Activated naive CD4-positive, alpha-beta T cell treated with anti-CD3 and anti-CD28 coated beads, Interleukin-2, amount 50 U/mL, for 24 hours (primary cell): ENCODE measurements around the gene ZDHHC22.

ENCODE experiments used
- H3K27ac Mint-ChIP-seq: one replicate; pipeline ENCODE4 v1.8.0; 2021; ENCODE audit warnings: mild to moderate bottlenecking, mixed read lengths
- H3K27me3 Mint-ChIP-seq: one replicate; pipeline ENCODE4 v1.8.0; 2021; ENCODE audit warnings: mixed read lengths
- H3K36me3 Mint-ChIP-seq: one replicate; pipeline ENCODE4 v1.8.0; 2021; ENCODE audit warnings: mixed read lengths
- H3K4me1 Mint-ChIP-seq: one replicate; pipeline ENCODE4 v1.8.0; 2021; ENCODE audit warnings: mixed read lengths
- H3K4me3 Mint-ChIP-seq: one replicate; pipeline ENCODE4 v1.8.0; 2021; ENCODE audit warnings: mild to moderate bottlenecking, mixed read lengths
- H3K9me3 Mint-ChIP-seq: one replicate; pipeline ENCODE4 v1.8.0; 2021; ENCODE audit warnings: mixed read lengths

ZDHHC22 gene

DNA sequence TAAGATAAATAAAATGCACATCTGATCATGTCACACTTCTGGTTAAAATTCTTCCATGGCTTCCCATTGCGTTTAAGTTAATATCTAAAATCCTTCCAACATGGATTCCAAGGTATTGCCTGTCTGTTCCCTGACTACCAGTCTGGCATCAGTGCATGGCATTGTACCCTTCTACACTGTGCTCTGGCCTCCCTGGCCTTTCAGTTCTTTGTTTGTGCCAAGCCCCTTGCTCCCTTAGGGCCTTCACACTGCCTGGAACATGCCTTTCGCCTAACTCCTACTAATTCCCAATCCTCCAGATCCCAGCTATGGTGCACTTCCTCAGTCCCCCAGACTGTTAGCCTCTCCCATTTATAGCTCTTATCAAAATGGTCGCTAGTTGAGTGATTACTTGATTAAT is 37.2 kb downstream of the ZDHHC22 start:
- Mint-ChIP-seq H3K27me3 (no peaks in the 10 kb centered on the region), H3K9me3 (no peaks in the 10 kb centered on the region), H3K27ac (no peak overlapping the region), H3K4me3 (no peak overlapping the region), H3K4me1 (peaks cover 12% of the 10 kb centered on the region), H3K36me3 (peaks cover 6% of the 10 kb centered on the region)

GRCh38 chr14:77103951-77104350 is 37.6 kb downstream of the ZDHHC22 start:
- H3K4me1 Mint-ChIP-seq, result peaks cover 17% of the 10 kb centered on the region
- no peaks in the 10 kb centered on the region for H3K27me3 Mint-ChIP-seq
- no peak overlapping the region for H3K4me3 Mint-ChIP-seq
- no peak overlapping the region for H3K27ac Mint-ChIP-seq
- H3K36me3 Mint-ChIP-seq, result peaks cover 5% of the 10 kb centered on the region
- no peaks in the 10 kb centered on the region for H3K9me3 Mint-ChIP-seq

- Mint-ChIP-seq H3K27me3 (no peaks in the 10 kb centered on the region), H3K27ac (no peak overlapping the region), H3K9me3 (no peaks in the 10 kb centered on the region), H3K36me3 (peaks cover 3% of the 10 kb centered on the region), H3K4me3 (no peak overlapping the region), H3K4me1 (peaks cover 21% of the 10 kb centered on the region)
Observed at GRCh38 chr14:77103475-77103874, 38.1 kb downstream of the ZDHHC22 start.

- peak overlapping the region; percentile 48 for H3K27ac Mint-ChIP-seq
Observed at GRCh38 chr14:77102154-77102553, 39.4 kb downstream of the ZDHHC22 start.

DNA sequence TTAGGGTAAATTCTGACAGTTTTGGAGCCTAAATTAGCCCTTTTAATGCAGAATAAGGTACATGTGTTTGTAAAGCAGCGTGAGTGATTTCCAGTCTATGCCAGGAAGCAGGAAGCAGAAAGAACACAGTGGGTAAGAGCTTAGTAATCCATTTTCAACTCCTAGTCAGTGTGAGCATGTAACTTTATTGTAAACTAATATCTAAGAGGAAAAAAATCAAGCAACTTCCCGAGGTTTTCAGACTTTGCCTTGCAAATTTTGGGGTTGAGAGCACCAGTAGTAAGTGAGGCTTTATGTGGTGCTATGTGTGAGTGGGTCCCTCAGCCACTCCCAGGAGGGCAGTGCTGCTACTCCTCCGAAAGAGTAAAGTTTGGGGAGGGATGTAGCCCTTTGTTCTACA is 40.6 kb downstream of the ZDHHC22 start:
- Mint-ChIP-seq H3K9me3 (no peaks in the 10 kb centered on the region), H3K27me3 (no peaks in the 10 kb centered on the region), H3K27ac (no peak overlapping the region), H3K4me3 (no peak overlapping the region), H3K36me3 (no peaks in the 10 kb centered on the region), H3K4me1 (peaks cover 37% of the 10 kb centered on the region)

More at GRCh38 chr14:77102154-77102553, 39.4 kb downstream of the ZDHHC22 start:
- Mint-ChIP-seq H3K4me3 (no peak overlapping the region), H3K4me1 (peaks cover 25% of the 10 kb centered on the region), H3K27me3 (no peaks in the 10 kb centered on the region), H3K36me3 (peaks cover 3% of the 10 kb centered on the region), H3K9me3 (no peaks in the 10 kb centered on the region)

DNA sequence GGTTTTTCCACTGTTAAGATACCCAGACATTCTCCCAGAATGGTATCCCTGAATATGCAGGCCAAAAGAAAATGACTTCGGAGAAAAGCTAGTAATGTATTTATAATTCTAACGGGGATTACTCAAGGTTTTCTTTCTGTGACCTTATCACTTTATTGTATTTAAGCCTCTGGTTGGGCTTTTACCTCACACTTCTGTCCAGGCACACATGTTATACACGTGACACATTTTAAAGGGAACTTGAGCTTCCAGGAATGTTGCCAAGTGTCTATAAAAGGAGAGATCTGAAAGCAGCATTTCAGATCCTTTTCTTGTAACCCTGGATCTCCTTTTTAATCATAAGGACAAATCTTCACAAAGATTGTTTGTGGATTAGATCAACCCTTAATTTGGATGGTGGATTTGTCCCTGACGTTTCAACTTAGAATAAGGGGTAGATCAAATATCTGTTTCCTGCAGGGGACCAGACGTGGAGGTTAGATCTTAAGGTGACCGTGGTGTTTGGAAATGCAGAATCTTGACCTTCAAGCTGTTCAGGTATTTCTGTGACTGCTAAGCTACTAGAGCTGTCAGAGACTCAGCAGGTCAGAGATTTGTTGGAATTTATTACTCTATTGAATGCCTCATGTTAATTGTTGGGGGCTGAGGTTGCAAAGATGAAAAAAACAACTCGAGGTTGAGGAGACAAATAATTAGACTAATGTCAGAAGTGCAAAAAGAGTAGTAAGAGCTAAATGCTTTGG is 42.0 kb downstream of the ZDHHC22 start:
- H3K27ac Mint-ChIP-seq, result peak overlapping the region; percentile 27
- peaks cover 42% of the 10 kb centered on the region for H3K4me1 Mint-ChIP-seq
- peak overlapping the region; percentile 95 for H3K4me3 Mint-ChIP-seq
- no peaks in the 10 kb centered on the region for H3K9me3 Mint-ChIP-seq
- H3K36me3 Mint-ChIP-seq, result no peaks in the 10 kb centered on the region
- no peaks in the 10 kb centered on the region for H3K27me3 Mint-ChIP-seq

DNA sequence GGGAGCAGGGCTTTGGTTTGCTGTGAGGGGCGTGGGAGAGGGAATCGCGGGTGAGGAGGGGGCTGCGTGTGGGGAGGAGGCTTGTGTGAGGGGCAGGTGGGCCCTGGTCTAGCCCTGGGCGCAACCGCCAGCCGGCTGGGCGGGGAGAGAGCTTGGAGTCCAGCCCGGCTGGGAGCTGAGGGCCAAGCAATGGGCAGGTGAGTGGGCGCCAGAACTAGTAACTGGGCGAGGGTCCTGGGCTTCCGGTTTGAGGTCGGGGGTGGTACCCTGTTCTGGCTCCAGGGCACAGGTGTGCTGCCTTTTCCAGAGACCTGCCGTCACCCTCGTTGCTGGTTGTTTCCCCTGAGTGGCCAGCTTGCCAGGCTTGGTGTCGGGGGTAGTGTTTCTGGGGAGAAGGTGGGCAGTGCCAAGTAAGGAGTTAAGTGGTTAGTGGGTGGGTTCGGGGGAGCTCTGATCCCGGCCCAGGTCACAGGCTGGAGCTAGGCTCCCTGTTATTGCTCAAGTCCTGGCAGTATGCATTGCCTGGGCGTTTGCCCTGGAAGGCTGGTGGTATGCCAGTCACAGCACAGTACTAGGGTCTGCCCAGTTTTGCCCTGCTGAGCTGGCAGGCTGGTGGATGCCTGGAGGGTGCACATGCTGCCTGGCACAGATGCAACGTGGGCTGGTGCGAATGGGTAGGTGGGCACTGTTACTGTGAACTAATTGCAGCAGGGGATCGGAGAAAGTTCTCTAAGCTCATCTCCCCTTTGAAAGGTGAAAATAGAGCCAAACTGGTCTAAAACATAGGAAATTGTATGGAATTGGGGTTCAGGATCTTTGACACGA is 42.9 kb downstream of the ZDHHC22 start:
- peak overlapping the region; percentile 99 for H3K27ac Mint-ChIP-seq
- peak overlapping the region; percentile 95 for H3K4me3 Mint-ChIP-seq
- H3K36me3 Mint-ChIP-seq, result no peaks in the 10 kb centered on the region
- peaks cover 43% of the 10 kb centered on the region for H3K4me1 Mint-ChIP-seq
- H3K27me3 Mint-ChIP-seq, result no peaks in the 10 kb centered on the region
- no peaks in the 10 kb centered on the region for H3K9me3 Mint-ChIP-seq

DNA sequence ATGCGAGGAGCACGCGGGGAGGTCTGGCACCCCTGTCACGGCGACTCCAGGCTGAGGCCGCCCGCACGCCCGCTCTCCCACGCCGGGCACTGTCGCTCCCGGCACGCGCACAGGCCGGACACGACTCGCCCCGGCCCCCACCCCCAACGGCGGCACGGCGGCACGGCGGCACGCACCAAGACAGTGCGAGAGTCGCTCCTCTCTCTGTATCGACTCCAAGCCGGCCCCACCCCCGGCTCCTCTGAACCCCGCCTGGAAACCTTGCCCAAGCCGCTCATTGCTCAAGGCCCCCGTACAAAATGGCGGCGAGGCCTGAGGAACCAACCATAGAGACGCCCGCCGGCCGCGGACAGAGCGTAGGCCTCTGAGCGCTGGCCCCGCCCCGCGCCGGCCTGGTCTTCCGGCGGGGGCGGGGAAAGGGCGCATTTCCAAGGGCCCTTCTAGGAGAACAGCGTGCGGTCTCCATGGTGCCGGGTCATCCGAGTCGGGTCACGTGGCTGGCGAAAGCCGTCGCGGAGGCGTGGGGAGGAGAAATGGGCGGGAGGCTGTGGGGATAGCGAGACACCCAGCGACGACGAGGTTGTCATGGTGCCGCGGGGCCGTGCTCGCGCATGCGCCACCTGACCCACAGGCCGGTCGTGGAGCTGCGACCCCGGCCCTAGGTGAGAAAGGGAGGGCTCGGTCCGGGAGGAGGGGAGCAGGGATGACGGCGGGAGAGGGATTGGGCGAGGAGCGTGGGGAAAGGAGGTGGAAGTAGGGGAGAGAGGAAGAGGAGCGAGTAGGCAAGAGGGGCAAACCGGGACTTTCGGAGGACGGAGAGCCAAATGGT is 43.7 kb downstream of the ZDHHC22 start, which contains the start of gene CIPC:
CIPC (plus strand) TSS at position 559 of the 829 bp plus-strand sequence. CDS start 7,451 bp downstream, outside the sequence.
- H3K4me1 Mint-ChIP-seq, result peaks cover 43% of the 10 kb centered on the region
- no peaks in the 10 kb centered on the region for H3K36me3 Mint-ChIP-seq
- H3K27ac Mint-ChIP-seq, result peak within 1 kb of the TSS; percentile 99
- no peaks in the 10 kb centered on the region for H3K9me3 Mint-ChIP-seq
- H3K4me3 Mint-ChIP-seq, result peak within 1 kb of the TSS; percentile 95
- H3K27me3 Mint-ChIP-seq, result no peaks in the 10 kb centered on the region

DNA sequence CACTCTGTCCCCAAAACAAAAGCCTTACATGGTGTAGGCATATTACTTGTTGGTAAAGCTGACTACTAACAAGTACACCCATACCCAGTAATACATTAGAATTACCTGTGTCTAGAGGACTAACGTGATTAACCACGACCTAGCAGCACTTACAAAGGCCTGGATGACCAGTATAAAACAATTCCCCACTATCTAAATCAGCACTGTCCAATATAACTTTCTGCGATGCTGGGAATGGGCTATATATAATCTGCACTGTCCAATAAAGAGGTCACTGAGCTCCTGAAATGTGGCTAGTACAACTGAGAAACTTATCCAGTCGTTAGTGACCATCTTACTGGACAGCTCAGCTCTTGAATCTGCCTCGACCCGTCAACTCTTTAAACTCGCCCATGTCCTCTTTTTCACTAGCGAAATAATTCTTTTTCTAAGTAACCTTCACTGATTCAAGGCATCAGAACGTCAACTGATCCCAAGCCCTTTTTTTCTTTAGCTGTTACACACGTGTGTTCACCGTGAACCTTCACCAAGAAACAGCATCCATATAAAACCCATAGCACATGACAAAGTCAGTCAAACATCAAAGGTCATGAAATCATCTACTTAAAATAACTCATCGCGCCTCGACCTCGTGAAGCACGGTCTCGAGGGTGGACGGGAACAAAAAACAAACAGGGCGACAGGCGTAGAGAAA is 44.4 kb downstream of the ZDHHC22 start:
- H3K4me1 Mint-ChIP-seq, result peaks cover 43% of the 10 kb centered on the region

GRCh38 chr14:77094672-77095284 is 46.8 kb downstream of the ZDHHC22 start:
- Mint-ChIP-seq H3K9me3 (peaks cover 5% of the 10 kb centered on the region), H3K27ac (peak overlapping the region; percentile 83), H3K4me3 (peak overlapping the region; percentile 63), H3K36me3 (peaks cover 4% of the 10 kb centered on the region), H3K4me1 (peaks cover 35% of the 10 kb centered on the region), H3K27me3 (no peaks in the 10 kb centered on the region)

More for the DNA sequence above, 44.4 kb downstream of the ZDHHC22 start:
- Mint-ChIP-seq H3K4me3 (peak overlapping the region; percentile 95), H3K27ac (peak overlapping the region; percentile 98), H3K9me3 (no peaks in the 10 kb centered on the region), H3K36me3 (no peaks in the 10 kb centered on the region), H3K27me3 (no peaks in the 10 kb centered on the region)

DNA sequence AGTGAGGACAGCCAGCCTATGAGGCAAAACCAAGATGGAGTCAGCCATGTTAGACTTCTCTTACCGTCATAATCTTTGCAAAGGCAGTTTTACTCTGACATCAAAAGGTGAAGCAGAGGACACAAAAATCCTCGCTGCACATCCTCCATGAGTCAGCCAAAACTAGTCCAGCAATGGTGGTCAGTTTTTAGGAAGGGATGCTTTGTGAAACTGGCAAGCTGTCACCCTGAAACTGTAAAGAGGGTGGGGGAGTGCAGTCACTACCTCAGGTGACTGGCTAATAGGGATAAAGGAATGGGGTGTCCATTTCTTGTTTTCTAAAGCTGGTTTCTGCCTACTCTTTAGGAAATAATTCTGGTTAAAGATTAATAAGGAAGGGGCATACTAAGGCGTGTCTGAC is 48.9 kb downstream of the ZDHHC22 start:
- Mint-ChIP-seq H3K9me3 (peaks cover 5% of the 10 kb centered on the region), H3K36me3 (peaks cover 5% of the 10 kb centered on the region), H3K27me3 (no peaks in the 10 kb centered on the region), H3K4me1 (peaks cover 22% of the 10 kb centered on the region), H3K4me3 (no peak overlapping the region), H3K27ac (no peak overlapping the region)

DNA sequence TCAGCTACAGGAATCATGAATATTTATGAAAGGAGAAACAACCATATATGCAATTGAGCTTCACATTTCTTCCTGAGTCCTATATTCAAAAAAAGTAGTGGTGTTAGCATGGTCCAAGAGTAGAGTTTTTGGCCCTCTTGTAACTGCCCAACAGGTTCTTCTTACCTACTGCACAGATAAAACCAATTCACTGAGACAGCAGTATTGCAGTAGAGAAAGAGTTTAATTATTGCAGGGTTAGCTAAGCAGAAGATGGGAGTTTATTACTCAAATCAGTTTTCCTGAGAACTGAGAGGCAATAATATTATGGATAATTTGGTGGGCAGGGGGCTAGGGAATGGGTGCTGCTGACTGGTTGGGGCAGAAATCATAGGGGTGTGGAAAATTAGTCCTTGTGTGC is 50.1 kb downstream of the ZDHHC22 start:
- no peak overlapping the region for H3K27ac Mint-ChIP-seq
- no peak overlapping the region for H3K4me3 Mint-ChIP-seq
- no peaks in the 10 kb centered on the region for H3K27me3 Mint-ChIP-seq
- H3K9me3 Mint-ChIP-seq, result peaks cover 5% of the 10 kb centered on the region
- peaks cover 13% of the 10 kb centered on the region for H3K4me1 Mint-ChIP-seq
- peaks cover 5% of the 10 kb centered on the region for H3K36me3 Mint-ChIP-seq

DNA sequence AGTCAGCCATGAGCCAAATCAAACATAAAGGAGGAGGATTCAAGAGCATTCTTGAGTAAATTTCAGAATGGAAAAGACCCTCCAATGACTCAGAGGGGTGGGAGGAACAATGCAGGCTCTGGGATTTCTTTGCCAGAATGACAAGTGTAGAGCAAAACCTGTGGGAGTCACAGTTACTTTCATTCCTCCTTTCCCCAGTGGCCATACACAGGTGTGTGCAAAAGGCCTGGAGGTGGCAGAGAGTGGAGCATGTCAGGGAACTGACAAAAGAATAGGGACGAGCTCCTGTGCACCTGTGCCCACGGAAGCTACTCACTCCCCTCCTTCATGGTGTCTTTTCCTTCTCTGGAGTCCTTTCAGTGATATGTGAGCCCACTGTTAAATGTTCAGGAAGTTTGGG is 52.9 kb downstream of the ZDHHC22 start:
- no peak overlapping the region for H3K4me3 Mint-ChIP-seq
- no peak overlapping the region for H3K27ac Mint-ChIP-seq
- peaks cover 5% of the 10 kb centered on the region for H3K36me3 Mint-ChIP-seq
- no peaks in the 10 kb centered on the region for H3K27me3 Mint-ChIP-seq
- peaks cover 6% of the 10 kb centered on the region for H3K4me1 Mint-ChIP-seq
- H3K9me3 Mint-ChIP-seq, result peaks cover 5% of the 10 kb centered on the region

GRCh38 chr14:77088219-77088618 is 53.4 kb downstream of the ZDHHC22 start:
- no peak overlapping the region for H3K4me3 Mint-ChIP-seq
- H3K27ac Mint-ChIP-seq, result no peak overlapping the region
- H3K36me3 Mint-ChIP-seq, result peaks cover 5% of the 10 kb centered on the region
- peaks cover 5% of the 10 kb centered on the region for H3K9me3 Mint-ChIP-seq
- peaks cover 6% of the 10 kb centered on the region for H3K4me1 Mint-ChIP-seq
- no peaks in the 10 kb centered on the region for H3K27me3 Mint-ChIP-seq
